Stimulated activated CD8-positive, alpha-beta memory T cell treated with anti-CD3 and anti-CD28 coated beads, Interleukin-2, amount 100 ng/mL, for 1 hour (primary cell): ENCODE data around the gene KIF18B.
A peak's percentile ranks its signal among the peaks of the same experiment; 100 is the strongest.

Experiments
- DNase-seq, 2 donors: peaks; one replicate each; pipeline ENCODE4 v3.0.0-alpha.2; 2020; ENCODE audit warnings: low read depth in 2 of 2

The KIF18B gene

DNA sequence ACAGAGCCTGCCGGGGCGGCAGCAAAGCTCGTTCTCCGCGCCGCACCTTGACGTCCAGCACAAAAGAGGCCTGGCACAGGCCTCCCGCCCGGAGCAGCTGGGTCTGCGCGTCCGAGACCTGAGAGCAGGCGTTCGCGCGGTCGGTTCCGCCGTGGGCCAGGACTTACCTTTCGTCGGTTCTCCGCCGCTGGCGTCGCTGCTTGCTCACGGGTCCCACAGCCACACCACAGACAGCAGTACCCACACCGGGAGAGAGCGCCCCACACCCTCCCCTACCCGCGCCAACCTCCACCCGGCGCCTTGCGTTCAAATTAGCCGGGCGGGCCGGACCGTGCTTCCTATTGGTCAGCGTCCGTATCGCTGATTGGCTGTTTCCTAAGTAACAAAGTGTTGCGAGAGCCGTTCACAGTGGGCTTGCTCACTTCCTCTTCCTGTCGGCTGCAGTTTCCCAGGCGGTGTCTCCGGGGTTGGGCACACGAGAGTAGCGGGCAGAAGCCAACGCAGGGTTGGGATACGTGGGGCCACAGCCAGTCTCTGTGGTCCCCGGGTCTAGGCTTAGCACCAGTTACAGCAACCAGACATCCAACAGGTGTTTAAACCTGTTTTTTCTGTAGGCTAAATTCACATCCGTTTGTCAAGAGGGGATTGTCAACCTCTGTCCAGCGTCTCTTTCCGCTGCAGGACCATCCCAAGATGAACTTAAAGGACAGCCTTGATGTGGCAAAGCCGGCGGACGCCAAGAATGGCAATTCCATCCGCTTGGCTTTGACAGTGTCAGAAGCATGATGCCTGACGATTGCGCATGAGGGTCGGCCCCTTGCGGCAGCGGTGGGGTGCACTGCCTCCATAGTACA lies at the start of gene KIF18B:
Gene KIF18B, minus strand, starts transcription at position 313 of the 854 bp plus-strand sequence. CDS start 11,429 bp downstream, outside the sequence.
- peak; percentile 62 to 78 for DNase-seq

DNA sequence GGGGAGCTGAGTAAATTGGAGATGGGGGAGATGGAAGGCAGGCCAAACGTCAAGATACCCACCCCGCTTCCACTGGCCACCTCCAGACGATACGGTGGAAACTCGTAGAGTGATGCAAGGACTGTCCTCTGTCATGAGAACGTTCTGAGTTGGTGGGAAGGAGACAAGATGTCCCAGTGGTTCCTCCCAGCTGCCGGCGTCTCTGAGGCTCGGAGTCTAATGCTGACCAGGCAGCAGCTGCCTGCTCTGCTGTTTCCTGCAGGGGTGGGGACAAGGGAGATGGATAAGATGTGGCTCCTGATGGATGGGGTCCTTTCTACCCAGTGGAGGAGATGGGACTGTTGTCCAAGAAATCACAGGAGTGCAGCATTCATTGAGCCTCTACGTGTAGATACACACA lies 48.7 kb upstream of the KIF18B start:
- no peak for DNase-seq

- no peak for DNase-seq
Measured at GRCh38 chr17:44995436-44996001, 47.9 kb upstream of the KIF18B start.

DNA sequence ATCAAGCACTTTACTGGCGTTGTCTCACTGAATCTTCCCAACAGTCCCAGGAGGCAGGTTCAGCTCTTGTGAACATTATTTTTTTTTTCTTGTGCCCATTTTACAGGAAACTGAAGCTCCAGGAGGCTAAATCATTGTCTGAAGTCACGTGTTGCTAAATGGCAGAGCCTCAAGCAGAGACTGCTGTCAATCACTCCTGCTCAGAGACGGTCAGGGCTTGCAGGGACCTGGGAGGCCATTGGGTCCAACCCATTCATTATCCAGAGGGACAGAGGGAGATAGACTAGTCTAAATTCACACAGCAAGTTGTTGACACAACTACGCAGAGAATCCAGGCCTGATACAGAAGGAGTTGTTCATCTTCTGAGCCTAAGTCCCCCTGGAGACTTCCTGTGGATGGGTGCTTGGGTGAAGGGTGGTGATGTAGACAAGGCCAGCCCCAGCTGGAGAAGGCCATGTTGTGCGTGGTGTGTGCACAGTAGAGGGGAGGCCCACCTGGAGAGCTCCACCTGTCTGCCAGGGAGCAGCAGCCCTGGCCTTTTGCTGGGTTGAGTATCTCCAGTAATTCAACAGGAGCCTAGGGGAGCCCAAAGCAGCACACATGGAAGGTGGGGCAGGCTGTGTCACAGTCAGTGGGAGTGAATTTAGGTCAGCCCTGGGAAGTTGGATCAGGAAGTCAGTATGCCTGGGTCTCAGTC lies 44.8 kb upstream of the KIF18B start:
- no peak for DNase-seq

DNA sequence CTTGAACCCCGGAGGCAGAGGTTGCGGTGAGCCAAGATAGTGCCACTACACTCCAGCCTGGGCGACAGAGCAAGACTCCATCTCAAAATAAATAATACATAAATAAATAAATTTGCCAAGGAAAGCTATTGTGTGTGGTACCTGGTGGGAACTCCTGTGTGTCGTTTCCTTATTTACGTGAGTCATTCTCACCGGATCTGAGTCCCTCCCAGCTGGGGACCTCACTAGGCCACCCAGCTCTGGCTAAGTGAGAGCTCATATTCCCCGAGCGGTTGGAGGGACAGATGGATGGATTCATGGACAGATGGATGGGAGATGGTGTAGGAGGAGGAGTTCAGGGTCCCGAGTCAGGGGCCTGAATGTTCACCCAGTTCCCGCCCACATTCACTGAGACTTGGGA lies 43.4 kb upstream of the KIF18B start:
- no peak for DNase-seq

DNA sequence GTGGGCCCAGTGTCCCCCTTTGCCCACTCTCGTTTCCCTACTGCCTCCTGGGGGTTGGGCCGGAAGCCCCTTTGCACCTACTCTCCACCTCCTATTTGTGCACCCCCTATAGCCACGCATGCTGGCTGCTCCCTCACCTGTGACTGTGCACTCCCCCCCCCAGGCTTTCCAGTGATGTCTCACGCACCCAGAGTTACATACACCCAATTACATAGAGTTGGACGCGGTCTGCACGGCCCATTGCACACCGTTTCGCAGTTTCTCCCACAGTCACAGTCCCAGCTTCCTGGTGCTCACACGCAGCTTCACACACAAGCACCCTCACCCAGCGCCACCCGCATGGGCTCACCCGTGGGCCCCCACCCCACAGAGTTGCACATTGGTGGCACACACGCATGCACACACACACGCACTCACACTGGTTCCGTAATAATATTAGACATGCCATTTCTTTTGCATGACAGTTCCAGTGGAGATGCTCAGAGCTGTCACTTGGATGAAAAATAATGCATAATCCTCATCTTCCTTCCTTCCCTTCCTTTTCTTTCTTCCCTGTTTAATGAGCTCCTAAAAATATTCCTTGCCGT lies 42.1 kb upstream of the KIF18B start:
- no peak for DNase-seq

GRCh38 chr17:44988044-44988942 lies 40.7 kb upstream of the KIF18B start:
- DNase-seq: no peak

GRCh38 chr17:44983563-44983962 lies 36.0 kb upstream of the KIF18B start:
- no peak for DNase-seq

- DNase-seq: no peak
Measured at GRCh38 chr17:44982113-44982702, 34.6 kb upstream of the KIF18B start.

- DNase-seq: no peak
Measured at GRCh38 chr17:44981221-44981968, 33.8 kb upstream of the KIF18B start.

DNA sequence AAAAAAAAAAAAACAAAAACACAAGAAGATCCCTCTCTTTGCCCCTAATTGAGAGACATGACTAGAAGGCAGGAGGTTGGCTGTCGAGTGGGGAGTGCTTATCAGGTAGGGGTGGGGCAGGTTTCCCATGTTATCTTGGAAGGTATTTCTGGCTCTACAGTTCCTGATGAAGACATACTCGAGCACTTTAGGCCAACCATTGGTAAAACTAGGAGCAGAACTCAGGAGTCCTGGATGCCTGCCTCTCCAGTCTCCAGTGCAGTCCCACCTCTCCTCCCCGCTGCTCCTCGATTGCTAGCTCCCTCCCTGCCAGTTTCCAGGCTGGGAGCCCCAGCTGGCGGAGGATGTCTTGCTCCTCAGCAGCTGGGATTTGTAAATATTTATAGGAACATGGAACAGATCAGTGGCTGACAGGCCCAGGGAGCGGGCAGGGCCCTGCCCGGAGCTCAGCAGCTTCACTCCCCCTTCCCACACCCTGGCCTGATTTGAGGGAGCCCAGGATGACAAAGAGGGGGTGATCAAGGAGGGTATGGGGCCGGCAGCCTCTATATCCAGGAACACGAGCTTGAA lies 31.9 kb upstream of the KIF18B start:
- DNase-seq: no peak

DNA sequence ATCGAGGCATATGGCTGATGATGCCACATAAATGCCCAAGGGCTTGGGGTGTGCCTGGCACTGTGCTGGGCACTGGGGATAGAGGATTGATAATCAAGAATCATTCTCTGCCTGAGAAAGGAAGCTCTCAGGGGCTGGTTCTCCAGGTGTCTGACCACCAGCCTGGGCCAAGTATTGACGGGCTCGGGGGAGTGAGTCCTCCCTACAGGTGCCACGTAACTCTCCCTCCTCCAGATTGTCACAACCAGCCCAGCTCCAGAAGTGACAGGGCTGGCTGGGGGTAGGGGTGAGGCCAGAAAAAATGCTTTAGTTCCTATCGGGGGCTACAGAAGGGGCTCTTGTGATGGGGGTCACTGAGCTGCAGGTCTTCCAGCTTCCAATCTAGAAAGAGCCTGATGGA lies 31.2 kb upstream of the KIF18B start:
- no peak for DNase-seq

GRCh38 chr17:44977814-44978550 lies 30.4 kb upstream of the KIF18B start:
- no peak for DNase-seq

- DNase-seq: no peak
Measured at GRCh38 chr17:44977065-44977464, 29.5 kb upstream of the KIF18B start.

DNA sequence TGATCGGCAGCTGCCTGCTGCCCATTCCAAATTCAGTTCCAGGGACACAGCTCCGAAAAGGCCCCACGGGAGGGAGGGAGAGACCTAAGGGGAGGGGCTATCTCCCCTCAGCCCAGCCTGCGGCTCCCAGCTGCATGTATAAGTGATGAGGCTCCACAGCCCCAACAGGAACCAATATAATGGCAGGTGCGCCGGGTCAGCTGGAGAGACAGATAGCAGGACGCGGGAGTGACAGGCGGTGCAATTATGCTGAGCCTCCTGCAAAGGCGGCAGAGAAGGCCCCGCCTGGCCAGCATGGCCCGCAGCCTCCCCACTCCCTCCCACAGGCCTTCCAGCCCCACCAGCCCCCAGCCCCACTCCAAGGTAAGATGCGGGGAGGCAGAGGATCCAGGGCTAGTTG lies 28.6 kb upstream of the KIF18B start:
- DNase-seq: no peak

- no peak for DNase-seq
Measured at GRCh38 chr17:44972953-44973352, 25.4 kb upstream of the KIF18B start.

- no peak for DNase-seq
Measured at GRCh38 chr17:44971776-44972483, 24.4 kb upstream of the KIF18B start.

DNA sequence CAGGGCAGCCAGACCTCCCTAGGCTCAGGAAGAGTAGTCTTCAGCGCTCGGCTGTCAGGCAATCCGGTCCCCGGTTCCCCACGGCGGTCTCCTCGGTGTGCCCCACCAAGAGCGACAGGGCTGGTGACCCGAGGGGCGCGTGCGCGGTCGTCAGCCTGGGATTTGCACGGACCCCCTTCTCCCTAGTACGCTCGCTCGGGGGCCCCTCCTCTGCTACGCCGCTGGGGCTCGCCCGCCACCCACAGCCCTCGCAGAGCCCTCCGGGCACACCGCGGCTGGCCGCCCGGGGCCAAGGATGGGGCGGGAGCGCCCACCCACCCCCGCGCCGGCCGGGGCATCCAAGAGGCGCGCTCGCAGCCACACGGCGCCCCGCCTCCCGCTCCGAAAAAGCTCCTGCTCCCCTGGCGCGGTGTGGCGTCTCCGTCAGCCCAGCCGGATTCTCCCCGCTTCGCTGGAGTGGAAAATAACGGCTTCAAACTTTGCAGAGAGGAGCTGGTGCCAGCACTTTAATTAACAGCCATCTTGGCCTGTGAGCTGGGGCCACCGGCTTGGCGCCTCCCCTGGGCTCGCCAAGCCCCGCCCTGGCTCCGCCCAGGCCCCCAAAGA lies 22.7 kb upstream of the KIF18B start:
- no peak for DNase-seq
